Osteoblast (primary cell): ENCODE measurements around the gene RAB9A. TPM values are rescaled to one million over a fixed set of nuclear protein-coding genes. Genes with fewer than 3 reads are reported as not detected.
"Not testable (repeated sequence)": the region's sequence is repeated elsewhere in the genome, so short reads cannot be mapped to it uniquely, and the experiment has no call there.

Source experiments
- DNase-seq: peaks from one replicate; pipeline ENCODE4 v3.0.0; 2011; ENCODE audit warnings: low spot score, mixed read lengths; ENCODE audit not compliant: insufficient read length; ENCODE audit errors: missing footprints
- H2AFZ ChIP-seq: 2 replicates; pipeline ENCODE4 v1.6.0; 2011; ENCODE audit warnings: mild to moderate bottlenecking, low read length
- H3K27ac ChIP-seq: 2 replicates; pipeline ENCODE4 v1.5.1; 2011; ENCODE audit warnings: mild to moderate bottlenecking, low read depth, low read length, moderate library complexity
- H3K27me3 ChIP-seq: 2 replicates; pipeline ENCODE4 v1.6.0; 2012; ENCODE audit warnings: mild to moderate bottlenecking, control low read depth, inconsistent platforms, low read length, moderate library complexity; ENCODE audit not compliant: insufficient read depth
- H3K36me3 ChIP-seq: 2 replicates; pipeline ENCODE4 v1.5.1; 2011; ENCODE audit warnings: mild to moderate bottlenecking, low read length, control low read depth, moderate library complexity; ENCODE audit not compliant: insufficient read depth
- H3K4me1 ChIP-seq: 2 replicates; pipeline ENCODE4 v1.5.1; 2011; ENCODE audit warnings: mild to moderate bottlenecking, low read length, control low read depth, moderate library complexity; ENCODE audit not compliant: insufficient read depth
- H3K4me2 ChIP-seq: 2 replicates; pipeline ENCODE4 v1.6.0; 2011; ENCODE audit warnings: mild to moderate bottlenecking, low read length; ENCODE audit not compliant: insufficient read depth
- H3K4me3 ChIP-seq: fragments of 200-600 bp; sonication (generic); 3 replicates; pipeline ENCODE4 v1.5.1; 2012; ENCODE audit warnings: mild to moderate bottlenecking, low read length, inconsistent platforms; ENCODE audit not compliant: insufficient read depth
- H3K79me2 ChIP-seq: 2 replicates; pipeline ENCODE4 v1.6.0; 2012; ENCODE audit warnings: mild to moderate bottlenecking, low read length, control low read depth, inconsistent platforms; ENCODE audit not compliant: insufficient read depth
- H3K9me3 ChIP-seq: 2 replicates; pipeline ENCODE4 v1.5.1; 2011; ENCODE audit warnings: low read depth, low read length, control low read depth
- H4K20me1 ChIP-seq: 2 replicates; pipeline ENCODE4 v1.6.0; 2012; ENCODE audit warnings: mild to moderate bottlenecking, low read length, control low read depth; ENCODE audit not compliant: insufficient read depth
- total RNA-seq: library from RNA; depleted of rRNA; stranded (reverse); fragments of >200 nt; gene quantifications from 2 replicates; pipeline ENCODE4 v1.2.3, GENCODE V29; 2012
- TF ChIP-seq, protein P1 (sequence below): IDR thresholded peaks from 2 replicates; pipeline ENCODE4 v1.5.1; 2011; ENCODE audit warnings: mild to moderate bottlenecking, low read depth, low read length, moderate library complexity; ENCODE audit errors: extremely low read depth

Gene RAB9A
- total RNA-seq, 1 donor: 63.0 TPM

DNA sequence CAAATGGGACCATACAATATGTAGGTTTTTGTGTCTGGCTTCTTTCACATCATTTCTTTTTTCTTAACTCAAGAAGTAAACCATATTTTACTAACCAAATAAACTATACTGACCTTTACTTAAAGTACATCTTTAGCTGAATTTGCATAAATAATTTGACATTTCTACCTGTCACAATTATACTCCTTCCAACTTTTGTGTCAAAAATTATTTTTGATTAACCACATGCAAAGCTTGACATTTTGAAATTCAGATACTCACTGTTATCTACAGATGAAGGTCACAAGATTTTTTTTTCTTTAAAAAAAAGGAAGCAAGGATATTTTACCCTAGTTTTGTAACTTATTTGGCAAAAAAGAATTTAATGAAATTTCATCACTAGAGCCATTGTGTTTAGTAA is 12.0 kb upstream of the RAB9A start:
- no peak overlapping the region for H3K27ac ChIP-seq
- H3K27me3 ChIP-seq: no peaks in the 10 kb centered on the region
- no peaks in the 10 kb centered on the region for H3K36me3 ChIP-seq
- H4K20me1 ChIP-seq: no peaks in the 10 kb centered on the region
- H3K4me1 ChIP-seq: no peaks in the 10 kb centered on the region
- H2AFZ ChIP-seq: no peak overlapping the region
- no peak overlapping the region for H3K4me2 ChIP-seq
- no peaks in the 10 kb centered on the region for H3K9me3 ChIP-seq
- DNase-seq: no peak
- H3K79me2 ChIP-seq: no peaks in the 10 kb centered on the region
- TF ChIP-seq, protein P1, sequence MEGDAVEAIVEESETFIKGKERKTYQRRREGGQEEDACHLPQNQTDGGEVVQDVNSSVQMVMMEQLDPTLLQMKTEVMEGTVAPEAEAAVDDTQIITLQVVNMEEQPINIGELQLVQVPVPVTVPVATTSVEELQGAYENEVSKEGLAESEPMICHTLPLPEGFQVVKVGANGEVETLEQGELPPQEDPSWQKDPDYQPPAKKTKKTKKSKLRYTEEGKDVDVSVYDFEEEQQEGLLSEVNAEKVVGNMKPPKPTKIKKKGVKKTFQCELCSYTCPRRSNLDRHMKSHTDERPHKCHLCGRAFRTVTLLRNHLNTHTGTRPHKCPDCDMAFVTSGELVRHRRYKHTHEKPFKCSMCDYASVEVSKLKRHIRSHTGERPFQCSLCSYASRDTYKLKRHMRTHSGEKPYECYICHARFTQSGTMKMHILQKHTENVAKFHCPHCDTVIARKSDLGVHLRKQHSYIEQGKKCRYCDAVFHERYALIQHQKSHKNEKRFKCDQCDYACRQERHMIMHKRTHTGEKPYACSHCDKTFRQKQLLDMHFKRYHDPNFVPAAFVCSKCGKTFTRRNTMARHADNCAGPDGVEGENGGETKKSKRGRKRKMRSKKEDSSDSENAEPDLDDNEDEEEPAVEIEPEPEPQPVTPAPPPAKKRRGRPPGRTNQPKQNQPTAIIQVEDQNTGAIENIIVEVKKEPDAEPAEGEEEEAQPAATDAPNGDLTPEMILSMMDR: no peak
- H3K4me3 ChIP-seq: no peak overlapping the region

- not testable (repeated sequence) for H3K4me1 ChIP-seq, H3K4me2 ChIP-seq, H3K36me3 ChIP-seq, H3K27ac ChIP-seq, H3K4me3 ChIP-seq, H4K20me1 ChIP-seq, H3K27me3 ChIP-seq, H3K9me3 ChIP-seq, H3K79me2 ChIP-seq, H2AFZ ChIP-seq, DNase-seq
Observed at GRCh38 chrX:13679700-13680099, 9.2 kb upstream of the RAB9A start.

DNA sequence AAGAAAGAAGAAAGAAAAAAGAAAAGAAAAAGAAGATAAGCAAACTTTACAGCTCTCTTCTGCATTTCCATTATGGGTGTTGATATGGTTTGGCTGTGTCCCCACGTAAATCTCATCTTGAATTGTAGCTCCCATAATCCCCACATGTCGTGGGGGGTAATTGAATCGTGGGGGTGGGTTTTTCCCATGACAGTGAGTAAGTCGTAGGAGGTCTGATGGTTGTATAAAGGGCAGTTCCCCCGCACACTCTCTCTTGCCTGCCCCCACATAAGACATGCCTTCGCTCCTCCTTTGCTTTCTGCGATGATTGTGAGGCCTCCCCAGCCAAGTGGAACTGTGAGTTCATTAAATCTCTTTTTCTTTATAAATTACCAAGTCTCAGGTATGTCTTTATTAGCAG is 7.3 kb upstream of the RAB9A start:
- Histone ChIP-seq H3K36me3 (no peaks in the 10 kb centered on the region), H4K20me1 (no peaks in the 10 kb centered on the region), H3K27ac (no peak overlapping the region), H2AFZ (no peak overlapping the region), H3K4me3 (no peak overlapping the region), H3K4me1 (no peaks in the 10 kb centered on the region), H3K79me2 (no peaks in the 10 kb centered on the region), H3K4me2 (no peak overlapping the region), H3K27me3 (no peaks in the 10 kb centered on the region), H3K9me3 (no peaks in the 10 kb centered on the region)
- TF ChIP-seq, protein P1: no peak
- DNase-seq: no peak

DNA sequence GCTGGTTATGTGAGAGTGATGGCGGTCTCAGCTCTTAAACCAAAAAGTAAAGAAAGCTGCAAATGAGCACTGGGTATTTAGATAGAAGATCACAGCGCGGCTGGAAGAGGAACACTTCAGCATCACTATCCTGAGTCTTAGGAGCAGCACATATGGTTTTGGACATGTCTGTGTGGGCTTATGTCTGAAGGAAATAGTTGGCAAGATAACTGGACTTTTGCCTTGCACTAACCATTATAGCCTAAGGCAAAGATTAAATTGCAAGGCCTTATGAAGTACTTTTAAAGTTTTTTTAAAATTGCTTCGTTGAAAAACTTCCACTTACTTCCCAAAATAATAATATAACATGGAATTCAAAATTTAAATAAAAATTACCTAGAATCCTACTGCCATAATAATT is 4.6 kb upstream of the RAB9A start:
- no peak overlapping the region for H2AFZ ChIP-seq
- H4K20me1 ChIP-seq: no peaks in the 10 kb centered on the region
- H3K79me2 ChIP-seq: peaks cover 5% of the 10 kb centered on the region
- no peaks in the 10 kb centered on the region for H3K4me1 ChIP-seq
- no peak overlapping the region for H3K4me2 ChIP-seq
- H3K9me3 ChIP-seq: no peaks in the 10 kb centered on the region
- DNase-seq: no peak
- H3K36me3 ChIP-seq: no peaks in the 10 kb centered on the region
- TF ChIP-seq, protein P1: no peak
- no peak overlapping the region for H3K4me3 ChIP-seq
- no peaks in the 10 kb centered on the region for H3K27me3 ChIP-seq
- no peak overlapping the region for H3K27ac ChIP-seq
